ENCODE results near the gene PLTP.

PLTP gene

DNA sequence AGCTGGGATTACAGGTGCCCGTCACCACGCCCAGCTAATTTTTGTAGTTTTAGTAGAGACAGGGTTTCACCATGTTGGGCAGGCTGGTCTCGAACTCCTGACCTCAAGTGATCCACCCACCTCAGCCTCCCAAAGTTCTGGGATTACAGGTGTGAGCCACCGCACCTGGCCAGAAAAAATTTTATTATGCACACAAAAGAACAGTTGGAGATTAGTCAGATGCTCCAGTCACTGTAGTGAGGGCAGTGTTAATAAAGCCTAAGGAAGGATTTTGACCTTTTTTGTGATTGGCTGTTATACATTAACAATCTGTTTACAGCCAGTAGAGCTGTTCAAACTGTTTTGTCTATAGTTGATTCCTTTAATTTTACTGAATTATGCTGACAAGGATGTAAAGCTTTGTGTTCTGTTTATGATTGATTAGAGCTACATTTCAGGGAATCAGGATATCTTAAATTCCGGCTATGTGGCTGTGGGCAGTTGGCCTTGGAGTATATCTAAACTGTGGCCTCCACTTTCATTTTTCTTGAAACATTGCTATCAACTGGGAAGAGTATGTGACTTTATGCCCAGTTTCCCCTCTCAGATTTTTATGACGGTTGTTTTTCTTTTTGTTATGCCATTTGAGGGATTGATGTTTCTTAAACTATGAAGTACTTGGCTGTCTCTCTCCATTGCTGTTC is 44.7 kb downstream of the PLTP start:
- no peak for TF ChIP-seq CTCF (IDR thresholded peaks at IDR 0.05; ENCODE audit: control extremely low read depth, extremely low read depth, low read depth, missing control alignments)
- no peak for DNase-seq (ENCODE audit: extremely low spot score)
- ChIA-PET CTCF (interaction anchor here (1.6 to 2.4 kb wide), 3 partner anchors 17 to 102 kb away, joined by 3 to 6 read pairs (median 4); no protein-coding TSS in a partner anchor), POLR2A (no interaction called here)

- CTCF ChIA-PET: no interaction called here
- POLR2A ChIA-PET: no interaction called here
- no peak for DNase-seq (ENCODE audit: extremely low spot score)
- no peak for TF ChIP-seq CTCF (IDR thresholded peaks at IDR 0.05; ENCODE audit: control extremely low read depth, extremely low read depth, low read depth, missing control alignments)
These were observed 45.5 kb downstream of the PLTP start for GRCh38 chr20:45866454-45866853.

DNA sequence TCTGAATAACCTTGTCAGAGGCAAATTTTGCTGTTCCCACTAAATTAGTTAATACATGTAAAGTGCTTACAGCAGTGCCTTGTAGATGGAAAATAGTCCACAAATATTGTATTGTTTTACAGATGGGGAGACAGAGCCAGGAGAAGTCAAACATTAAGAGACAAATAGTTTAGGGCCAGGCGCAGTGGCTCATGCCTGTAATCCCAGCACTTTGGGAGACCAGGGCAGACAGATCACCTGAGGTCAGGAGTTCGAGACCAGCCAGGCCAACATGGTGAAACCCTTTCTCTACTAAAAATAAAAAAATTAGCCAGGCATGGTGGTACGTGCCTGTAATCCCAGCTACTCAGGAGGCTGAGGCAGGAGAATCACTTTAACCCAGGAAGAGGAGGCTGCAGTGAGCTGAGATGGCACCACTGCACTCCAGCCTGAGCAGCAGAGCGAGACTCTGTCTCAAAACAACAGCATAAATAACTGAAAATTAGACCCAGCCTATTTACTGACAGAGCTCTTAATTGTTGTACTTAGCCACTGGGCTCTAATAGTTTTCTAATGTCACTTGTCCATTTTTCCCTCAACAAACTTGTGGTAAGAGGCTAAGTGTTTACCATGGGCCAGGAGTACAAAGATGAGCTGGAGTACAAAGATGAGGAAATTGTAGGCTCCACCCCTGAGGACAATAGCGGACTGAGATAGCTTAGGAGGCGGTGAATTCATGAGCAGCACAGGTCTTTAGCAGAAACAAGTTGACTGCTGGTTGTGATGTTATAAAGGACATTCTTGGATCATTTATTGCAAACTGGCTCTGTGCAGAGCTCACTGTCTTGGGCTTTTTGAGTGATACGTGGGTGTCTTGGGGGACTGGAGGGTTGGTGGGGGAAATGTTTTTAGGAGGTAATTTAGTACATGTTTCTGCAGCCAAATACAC is 48.1 kb downstream of the PLTP start:
- TF ChIP-seq CTCF (IDR thresholded peaks at IDR 0.05; ENCODE audit: control extremely low read depth, extremely low read depth, low read depth, missing control alignments): no peak
- CTCF ChIA-PET: interaction anchor here (1.1 kb wide), 1 partner anchor 10 kb away, joined by 3 read pairs; no protein-coding TSS in a partner anchor
- POLR2A ChIA-PET: no interaction called here
- no peak for DNase-seq (ENCODE audit: extremely low spot score)

- no peak for DNase-seq (ENCODE audit: extremely low spot score)
- TF ChIP-seq CTCF (IDR thresholded peaks at IDR 0.05; ENCODE audit: control extremely low read depth, extremely low read depth, low read depth, missing control alignments): no peak
- ChIA-PET CTCF (interaction anchor here (1.5 kb wide), 1 partner anchor 20 kb away, joined by 3 read pairs; no protein-coding TSS in a partner anchor), POLR2A (no interaction called here)
These were observed 50.5 kb downstream of the PLTP start for GRCh38 chr20:45861221-45862075.

- no peak for DNase-seq (ENCODE audit: extremely low spot score)
- ChIA-PET CTCF (interaction anchor here (1.5 kb wide), 1 partner anchor 21 kb away, joined by 3 read pairs; no protein-coding TSS in a partner anchor), POLR2A (interaction anchor here (0.7 kb wide), 1 partner anchor 109 kb away, joined by 4 read pairs; no protein-coding TSS in a partner anchor)
- no peak for TF ChIP-seq CTCF (IDR thresholded peaks at IDR 0.05; ENCODE audit: control extremely low read depth, extremely low read depth, low read depth, missing control alignments)
These were observed 51.3 kb downstream of the PLTP start for GRCh38 chr20:45860560-45861220.

All from GM10248 (cell line).